Measurements from ENCODE around the gene ZP2.
"Not testable (repeated sequence)": the region's sequence is repeated elsewhere in the genome, so short reads cannot be mapped to it uniquely, and the experiment has no call there.

The ZP2 gene

GRCh38 chr16:21217121-21217520, 5.7 kb upstream of the ZP2 start:
- DNase-seq (ENCODE audit: extremely low read depth in 1 of 2, low read depth in 1 of 2): no peak

GRCh38 chr16:21214086-21214485, 2.7 kb upstream of the ZP2 start:
- DNase-seq (ENCODE audit: extremely low read depth in 1 of 2, low read depth in 1 of 2): no peak

- DNase-seq (ENCODE audit: extremely low read depth in 1 of 2, low read depth in 1 of 2): no peak
Observed at GRCh38 chr16:21208446-21209230, 2.7 kb downstream of the ZP2 start.

- no peak for DNase-seq (ENCODE audit: extremely low read depth in 1 of 2, low read depth in 1 of 2)
Observed at GRCh38 chr16:21206550-21206949, 4.8 kb downstream of the ZP2 start.

GRCh38 chr16:21205303-21205702, 6.1 kb downstream of the ZP2 start:
- no peak for DNase-seq (ENCODE audit: extremely low read depth in 1 of 2, low read depth in 1 of 2)

GRCh38 chr16:21203155-21203797, 8.1 kb downstream of the ZP2 start:
- DNase-seq (ENCODE audit: extremely low read depth in 1 of 2, low read depth in 1 of 2): no peak

GRCh38 chr16:21199607-21200218, 11.7 kb downstream of the ZP2 start:
- DNase-seq (ENCODE audit: extremely low read depth in 1 of 2, low read depth in 1 of 2): no peak

- DNase-seq (ENCODE audit: extremely low read depth in 1 of 2, low read depth in 1 of 2): no peak
Observed at GRCh38 chr16:21197621-21198020, 13.8 kb downstream of the ZP2 start.

- no peak for DNase-seq (ENCODE audit: extremely low read depth in 1 of 2, low read depth in 1 of 2)
Observed at GRCh38 chr16:21197112-21197511, 14.3 kb downstream of the ZP2 start.

- not testable (repeated sequence) for DNase-seq (ENCODE audit: extremely low read depth in 1 of 2, low read depth in 1 of 2)
Observed at GRCh38 chr16:21195330-21195729, 16.0 kb downstream of the ZP2 start.

- DNase-seq (ENCODE audit: extremely low read depth in 1 of 2, low read depth in 1 of 2): no peak
Observed at GRCh38 chr16:21194771-21195301, 16.5 kb downstream of the ZP2 start.

GRCh38 chr16:21192991-21193390, 18.4 kb downstream of the ZP2 start:
- no peak for DNase-seq (ENCODE audit: extremely low read depth in 1 of 2, low read depth in 1 of 2)

- DNase-seq (ENCODE audit: extremely low read depth in 1 of 2, low read depth in 1 of 2): no peak
Observed at GRCh38 chr16:21190599-21190998, 20.8 kb downstream of the ZP2 start.

- no peak for DNase-seq (ENCODE audit: extremely low read depth in 1 of 2, low read depth in 1 of 2)
Observed at GRCh38 chr16:21190013-21190412, 21.4 kb downstream of the ZP2 start.

GRCh38 chr16:21189311-21189710, 22.1 kb downstream of the ZP2 start:
- no peak for DNase-seq (ENCODE audit: extremely low read depth in 1 of 2, low read depth in 1 of 2)

GRCh38 chr16:21186326-21186691, 25.1 kb downstream of the ZP2 start:
- DNase-seq (ENCODE audit: extremely low read depth in 1 of 2, low read depth in 1 of 2): no peak

- no peak for DNase-seq (ENCODE audit: extremely low read depth in 1 of 2, low read depth in 1 of 2)
Observed at GRCh38 chr16:21185659-21186325, 25.6 kb downstream of the ZP2 start.

- DNase-seq (ENCODE audit: extremely low read depth in 1 of 2, low read depth in 1 of 2): no peak
Observed at GRCh38 chr16:21184834-21185233, 26.5 kb downstream of the ZP2 start.

- DNase-seq (ENCODE audit: extremely low read depth in 1 of 2, low read depth in 1 of 2): no peak
Observed at GRCh38 chr16:21183995-21184394, 27.4 kb downstream of the ZP2 start.

- DNase-seq (ENCODE audit: extremely low read depth in 1 of 2, low read depth in 1 of 2): no peak
Observed at GRCh38 chr16:21179983-21180365, 31.4 kb downstream of the ZP2 start.
